Mesenchymal stem cell (in vitro differentiated cells and primary cell): Measurements from ENCODE around the gene PBX4. TPM values are rescaled to one million over a fixed set of nuclear protein-coding genes. Genes with fewer than 3 reads are reported as not detected.
"Not testable (repeated sequence)": the region's sequence is repeated elsewhere in the genome, so short reads cannot be mapped to it uniquely, and the experiment has no call there.

ENCODE experiments used
- DNase-seq: peaks from one replicate; pipeline ENCODE4 v3.0.0-alpha.2; 2013
- H2AFZ ChIP-seq: one replicate; pipeline ENCODE4 v1.6.1; 2013; ENCODE audit warnings: low read depth, mild to moderate bottlenecking, control low read depth, inconsistent platforms, low read length, moderate library complexity
- H2AK5ac ChIP-seq: 2 replicates; pipeline ENCODE4 v1.6.1; 2013; ENCODE audit warnings: low read length, moderate library complexity, mild to moderate bottlenecking, inconsistent platforms; ENCODE audit not compliant: severe bottlenecking
- H2BK120ac ChIP-seq: one replicate; pipeline ENCODE4 v1.6.1; 2013; ENCODE audit warnings: low read depth, mild to moderate bottlenecking, inconsistent platforms, low read length, moderate library complexity
- H2BK12ac ChIP-seq, 2 experiments: one replicate each; pipeline ENCODE4 v1.6.1; 2013; ENCODE audit warnings: inconsistent platforms in 2 of 2, low read length in 2 of 2, mild to moderate bottlenecking in 2 of 2, moderate library complexity in 2 of 2, control low read depth in 1 of 2
- H2BK15ac ChIP-seq: one replicate; pipeline ENCODE4 v1.6.1; 2013; ENCODE audit warnings: mild to moderate bottlenecking, low read depth, inconsistent platforms; ENCODE audit not compliant: poor library complexity, severe bottlenecking
- H2BK5ac ChIP-seq: 2 replicates; pipeline ENCODE4 v1.6.1; 2013; ENCODE audit warnings: low read depth, mild to moderate bottlenecking, low read length, control low read depth, inconsistent platforms; ENCODE audit not compliant: poor library complexity, severe bottlenecking
- H3K14ac ChIP-seq, 2 experiments: one replicate each; pipeline ENCODE4 v1.6.1; 2013; ENCODE audit warnings: inconsistent platforms in 2 of 2, low read length in 2 of 2, control low read depth in 1 of 2, mild to moderate bottlenecking in 1 of 2, moderate library complexity in 1 of 2
- H3K18ac ChIP-seq, 2 experiments: one replicate each; pipeline ENCODE4 v1.6.1; 2013; ENCODE audit warnings: inconsistent platforms in 2 of 2, low read length in 2 of 2, control low read depth in 1 of 2, low read depth in 1 of 2, mild to moderate bottlenecking in 1 of 2
- H3K23ac ChIP-seq, 2 experiments: one replicate each; pipeline ENCODE4 v1.6.1; 2013; ENCODE audit warnings: inconsistent platforms in 2 of 2, low read length in 2 of 2, mild to moderate bottlenecking in 2 of 2, moderate library complexity in 2 of 2, control low read depth in 1 of 2
- H3K27ac ChIP-seq: 2 replicates; pipeline ENCODE4 v1.5.1; 2013; ENCODE audit warnings: mild to moderate bottlenecking, moderate library complexity, low read length, control low read depth, inconsistent platforms; ENCODE audit not compliant: poor library complexity, severe bottlenecking
- H3K27me3 ChIP-seq, 2 experiments: 2 replicates each; pipeline versions ENCODE4 v1.6.1 to v1.7.0; 2013; ENCODE audit warnings: low read length in 2 of 2, mild to moderate bottlenecking in 2 of 2, moderate library complexity in 2 of 2, control low read depth in 1 of 2, inconsistent platforms in 1 of 2; ENCODE audit not compliant: control insufficient read depth in 1 of 2, insufficient read depth in 1 of 2
- H3K36me3 ChIP-seq, 2 experiments: 2 replicates each; pipeline versions ENCODE4 v1.6.1 to v1.7.0; 2013; ENCODE audit warnings: low read length in 2 of 2, control low read depth in 1 of 2, inconsistent platforms in 1 of 2, low read depth in 1 of 2, mild to moderate bottlenecking in 1 of 2; ENCODE audit not compliant: insufficient read depth in 2 of 2, control insufficient read depth in 1 of 2
- H3K4ac ChIP-seq, 2 experiments: one replicate each; pipeline ENCODE4 v1.6.1; 2013; ENCODE audit warnings: inconsistent platforms in 2 of 2, low read length in 2 of 2, mild to moderate bottlenecking in 2 of 2, moderate library complexity in 2 of 2, control low read depth in 1 of 2, low read depth in 1 of 2
- H3K4me1 ChIP-seq: 2 replicates; pipeline ENCODE4 v1.6.1; 2013; ENCODE audit warnings: low read depth, low read length, control low read depth; ENCODE audit not compliant: control insufficient read depth, insufficient read depth
- H3K4me2 ChIP-seq: 2 replicates; pipeline ENCODE4 v1.6.1; 2013; ENCODE audit warnings: low read length, mild to moderate bottlenecking, inconsistent platforms; ENCODE audit not compliant: poor library complexity, severe bottlenecking
- H3K4me3 ChIP-seq, 2 experiments: 2 replicates each; pipeline versions ENCODE4 v1.5.1 to v1.7.0; 2013; ENCODE audit warnings: low read length in 2 of 2, mild to moderate bottlenecking in 2 of 2, control low read depth in 1 of 2, low read depth in 1 of 2; ENCODE audit not compliant: insufficient read depth in 1 of 2
- H3K79me1 ChIP-seq: replicated peaks from 2 replicates; pipeline ENCODE4 v1.6.1; 2013; ENCODE audit warnings: mild to moderate bottlenecking, control low read depth, low read length, inconsistent platforms; ENCODE audit not compliant: poor library complexity, severe bottlenecking
- H3K9ac ChIP-seq: 2 replicates; pipeline ENCODE4 v1.7.0; 2013; ENCODE audit warnings: mild to moderate bottlenecking, low read length, moderate library complexity
- H3K9me3 ChIP-seq: 2 replicates; pipeline ENCODE4 v1.7.0; 2013; ENCODE audit warnings: mild to moderate bottlenecking, low read length; ENCODE audit not compliant: control insufficient read depth
- H4K8ac ChIP-seq: one replicate; pipeline ENCODE4 v1.6.1; 2013; ENCODE audit warnings: inconsistent platforms, mild to moderate bottlenecking, low read length, moderate library complexity
- H4K91ac ChIP-seq: one replicate; pipeline ENCODE4 v1.6.1; 2013; ENCODE audit warnings: mild to moderate bottlenecking, low read length, inconsistent platforms
- WGBS: methylation state at CpG from one replicate; pipeline ENCODE4 v1.1.7; 2013; ENCODE audit warnings: mixed read lengths; 5-methylcytosine and 5-hydroxymethylcytosine counted together
- polyA plus RNA-seq, 2 experiments: library from polyadenylated mRNA; stranded (reverse); fragments of 200-250 nt; gene quantifications; one replicate each; pipeline ENCODE4 v1.2.3, GENCODE V29; 2013

PBX4 gene
- polyA plus RNA-seq (2013, experiment 1 of 2) = 1.1 TPM
- 0.71 TPM for polyA plus RNA-seq (2013, experiment 2 of 2)

DNA sequence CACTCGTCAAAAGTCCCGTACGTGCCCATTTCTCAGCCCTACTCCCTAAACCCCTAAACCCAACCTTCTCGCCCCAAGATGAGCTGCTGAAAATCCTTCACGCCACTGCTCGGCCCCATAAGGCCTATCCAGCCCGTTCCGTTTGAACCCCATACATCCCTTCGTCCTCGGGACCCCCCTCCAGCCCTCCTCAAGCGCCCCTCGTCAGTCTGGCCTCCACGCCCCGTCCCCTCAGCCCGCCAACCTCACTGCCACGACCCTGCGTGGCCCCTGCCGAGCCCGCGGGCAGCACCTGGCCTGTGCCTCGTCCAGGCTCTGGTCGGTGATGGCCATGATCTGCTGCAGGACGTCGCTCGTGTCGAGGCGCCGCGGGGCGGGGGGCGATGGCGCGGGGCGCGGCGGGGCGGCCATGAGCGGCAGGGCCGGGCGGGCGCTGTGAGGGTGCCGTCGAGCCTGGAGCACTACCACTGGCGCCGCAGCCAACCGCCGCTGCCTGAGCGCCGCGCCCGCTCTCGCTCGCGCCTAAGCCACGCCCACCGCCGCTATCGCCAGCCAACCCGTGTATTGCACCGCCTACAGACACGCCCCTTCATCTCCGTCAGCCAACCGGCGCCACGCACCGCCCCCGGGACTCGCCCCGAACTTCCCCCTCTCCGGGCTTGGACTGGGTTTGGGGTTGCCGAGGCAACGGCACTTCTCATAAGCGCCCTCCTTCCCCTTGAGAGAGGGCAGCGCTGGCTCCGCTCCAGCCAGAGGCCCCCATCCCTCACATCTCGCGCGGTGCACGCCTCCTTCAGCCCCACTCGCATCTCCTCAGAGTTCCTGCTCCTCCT is at the start of gene PBX4:
PBX4 (minus strand) TSS at position 469 of the 833 bp plus-strand sequence; CDS start at position 411, 58 bp downstream.
- Histone ChIP-seq H3K18ac (peak within 1 kb of the TSS in 1 of 2 experiments; percentile 88), H3K79me1 (peaks cover 1% of the 10 kb centered on the region), H3K36me3 (peaks cover 0 to under 1% of the 10 kb centered on the region in 2 experiments), H3K9me3 (no peaks in the 10 kb centered on the region), H3K14ac (peak within 1 kb of the TSS in 1 of 2 experiments; percentile 83), H3K9ac (peak within 1 kb of the TSS; percentile 67), H3K27ac (no peak within 1 kb of the TSS), H2BK12ac (peak within 1 kb of the TSS in 1 of 2 experiments; percentile 92), H3K4me2 (peak within 1 kb of the TSS; percentile 82), H2AK5ac (no peak within 1 kb of the TSS), H2BK15ac (no peak within 1 kb of the TSS), H3K23ac (peak within 1 kb of the TSS in 1 of 2 experiments; percentile 85), H3K4me1 (peaks cover 11% of the 10 kb centered on the region), H3K27me3 (no peaks in the 10 kb centered on the region), H2BK5ac (no peak within 1 kb of the TSS), H2AFZ (peak within 1 kb of the TSS; percentile 87), H4K8ac (peak within 1 kb of the TSS; percentile 52), H4K91ac (no peak within 1 kb of the TSS), H3K4me3 (peak within 1 kb of the TSS; percentile 55 to 81), H3K4ac (peak within 1 kb of the TSS in 1 of 2 experiments; percentile 54), H2BK120ac (no peak within 1 kb of the TSS)
- 8% methylated on average over 77 of the region's 80 CpGs for WGBS
- peak; percentile 87 for DNase-seq

DNA sequence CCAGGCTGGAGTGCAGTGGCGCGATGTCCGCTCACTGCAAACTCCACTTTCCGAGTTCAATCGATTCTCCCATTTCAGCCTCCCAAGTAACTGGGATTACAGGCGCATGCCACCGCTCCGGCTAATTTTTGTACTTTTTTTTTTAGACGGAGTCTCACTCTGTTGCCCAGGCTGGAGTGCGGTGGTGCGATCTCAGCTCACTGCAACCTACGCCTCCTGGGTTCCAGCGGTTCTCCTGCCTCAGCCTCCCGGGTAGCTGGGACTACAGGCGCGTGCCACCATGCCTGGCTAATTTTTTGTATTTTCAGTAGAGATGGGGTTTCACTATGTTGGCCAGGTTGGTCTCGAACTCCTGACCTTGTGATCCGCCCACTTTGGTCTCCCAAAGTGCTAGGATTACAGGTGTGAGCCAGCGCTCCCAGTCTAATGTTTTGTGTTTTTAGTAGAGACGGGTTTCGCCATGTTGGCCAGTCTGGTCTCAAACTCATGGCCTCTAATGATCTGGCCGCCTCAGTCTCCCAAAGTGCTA is 47.0 kb upstream of the PBX4 start:
- not testable (repeated sequence) for H3K27ac ChIP-seq, H2BK15ac ChIP-seq, H3K9ac ChIP-seq, H3K4ac ChIP-seq, DNase-seq, H3K18ac ChIP-seq, H3K36me3 ChIP-seq, H3K4me2 ChIP-seq, H3K4me3 ChIP-seq, H2BK5ac ChIP-seq, H4K8ac ChIP-seq, H2BK120ac ChIP-seq, H4K91ac ChIP-seq, H3K27me3 ChIP-seq, H3K14ac ChIP-seq, H2BK12ac ChIP-seq, H2AFZ ChIP-seq, H2AK5ac ChIP-seq, H3K23ac ChIP-seq, H3K9me3 ChIP-seq
- peaks cover 29% of the 10 kb centered on the region for H3K4me1 ChIP-seq
- H3K79me1 ChIP-seq = peaks cover 11% of the 10 kb centered on the region
- WGBS = 95% methylated on average over 22 of the region's 22 CpGs

DNA sequence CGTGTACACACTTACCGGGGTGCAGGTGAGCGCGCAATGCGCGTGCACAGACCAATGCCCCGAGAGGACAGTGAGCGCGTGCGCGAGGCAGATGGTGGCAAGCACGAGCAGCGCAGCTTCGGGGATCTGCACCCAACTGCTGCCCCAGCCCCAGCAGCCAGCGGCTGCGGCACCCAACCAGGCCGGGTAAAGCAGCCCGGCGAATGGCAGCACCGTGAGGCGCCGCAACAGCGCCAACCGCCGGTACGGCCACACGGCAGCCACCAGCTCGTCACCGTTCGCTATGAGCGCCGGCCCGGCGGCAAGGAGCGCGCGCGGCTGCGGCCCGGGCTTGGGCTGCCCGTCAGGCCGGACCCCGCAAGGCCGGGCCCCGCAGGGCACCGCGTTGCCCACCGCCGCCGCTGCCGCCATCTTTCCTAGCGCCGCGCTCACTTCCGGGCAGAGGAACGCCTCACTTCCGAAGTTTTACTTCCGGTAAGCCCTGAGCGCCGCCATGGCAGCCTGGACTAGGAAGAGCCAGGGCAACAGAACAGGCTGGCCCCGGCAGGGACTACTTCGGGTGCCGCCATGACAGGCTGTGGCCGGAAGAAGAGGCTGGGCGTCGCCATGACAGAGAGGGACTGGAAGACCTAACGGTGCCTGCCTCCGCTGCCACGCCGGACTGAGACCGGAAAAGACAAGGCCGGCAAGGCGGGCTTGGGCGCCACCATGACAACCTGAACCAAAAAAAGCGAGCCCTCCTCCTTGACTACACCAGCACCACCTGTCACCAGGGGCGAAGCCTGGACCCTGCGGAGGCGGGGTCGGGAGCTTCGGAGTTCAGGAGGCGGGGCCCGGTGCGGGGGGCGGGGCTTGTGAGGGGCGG is 45.0 kb upstream of the PBX4 start, which contains the start of gene ATP13A1:
ATP13A1 (minus strand) TSS at position 421 of the 865 bp plus-strand sequence; CDS start at position 411, 10 bp downstream.
- Histone ChIP-seq H3K4me2 (peak within 1 kb of the TSS; percentile 85), H4K8ac (peak within 1 kb of the TSS; percentile 96), H2BK120ac (peak within 1 kb of the TSS; percentile 92), H3K36me3 (peaks cover 22 to 24% of the 10 kb centered on the region in 2 experiments), H3K27ac (peak within 1 kb of the TSS; percentile 92), H3K4me1 (peaks cover 20% of the 10 kb centered on the region), H3K9me3 (no peaks in the 10 kb centered on the region), H2BK5ac (peak within 1 kb of the TSS; percentile 86), H3K4me3 (peak within 1 kb of the TSS; percentile 99), H3K4ac (peak within 1 kb of the TSS; percentile 85 to 95), H3K18ac (peak within 1 kb of the TSS; percentile 85 to 97), H2BK15ac (peak within 1 kb of the TSS; percentile 75), H3K14ac (peak within 1 kb of the TSS in 1 of 2 experiments; percentile 91), H3K79me1 (peaks cover 8% of the 10 kb centered on the region), H4K91ac (peak within 1 kb of the TSS; percentile 96), H3K9ac (peak within 1 kb of the TSS; percentile 96), H2AK5ac (no peak within 1 kb of the TSS), H2AFZ (peak within 1 kb of the TSS; percentile 88), H3K23ac (peak within 1 kb of the TSS; percentile 83 to 99), H2BK12ac (no peak within 1 kb of the TSS), H3K27me3 (no peaks in the 10 kb centered on the region)
- 1% methylated on average over 76 of the region's 85 CpGs for WGBS
- DNase-seq = peak; percentile 98
